NCI-H187 treated with DMSO at 0.1 percent for 48 hours (cell line): ENCODE measurements around the gene SMPDL3A.
A peak's percentile ranks its signal among the peaks of the same experiment; 100 is the strongest.

Experiments used
- DNase-seq: peaks from one replicate; lab custom pipeline; 2025; lab: John Stamatoyannopoulos, UW

SMPDL3A gene

DNA sequence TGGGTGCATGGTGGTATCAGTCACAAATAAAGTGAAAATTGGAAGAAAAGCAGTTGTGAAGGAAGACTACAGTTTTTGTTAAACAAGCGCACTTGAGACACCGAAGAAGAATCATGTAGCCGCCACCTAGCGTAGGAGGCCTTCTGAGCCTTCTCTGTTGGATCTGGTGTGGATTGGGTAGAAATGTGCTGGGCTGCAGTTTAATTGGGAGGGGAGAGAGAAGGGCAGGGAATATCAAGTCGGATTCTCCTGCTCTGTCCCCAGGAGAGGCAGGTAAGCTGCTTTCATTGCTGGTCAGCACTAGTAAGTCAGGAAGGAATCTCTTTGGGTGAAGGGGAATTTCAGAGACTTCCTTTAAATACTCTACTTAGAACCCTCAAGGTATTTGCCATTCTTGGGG, 10.8 kb upstream of the SMPDL3A start:
- DNase-seq, result no peak

DNA sequence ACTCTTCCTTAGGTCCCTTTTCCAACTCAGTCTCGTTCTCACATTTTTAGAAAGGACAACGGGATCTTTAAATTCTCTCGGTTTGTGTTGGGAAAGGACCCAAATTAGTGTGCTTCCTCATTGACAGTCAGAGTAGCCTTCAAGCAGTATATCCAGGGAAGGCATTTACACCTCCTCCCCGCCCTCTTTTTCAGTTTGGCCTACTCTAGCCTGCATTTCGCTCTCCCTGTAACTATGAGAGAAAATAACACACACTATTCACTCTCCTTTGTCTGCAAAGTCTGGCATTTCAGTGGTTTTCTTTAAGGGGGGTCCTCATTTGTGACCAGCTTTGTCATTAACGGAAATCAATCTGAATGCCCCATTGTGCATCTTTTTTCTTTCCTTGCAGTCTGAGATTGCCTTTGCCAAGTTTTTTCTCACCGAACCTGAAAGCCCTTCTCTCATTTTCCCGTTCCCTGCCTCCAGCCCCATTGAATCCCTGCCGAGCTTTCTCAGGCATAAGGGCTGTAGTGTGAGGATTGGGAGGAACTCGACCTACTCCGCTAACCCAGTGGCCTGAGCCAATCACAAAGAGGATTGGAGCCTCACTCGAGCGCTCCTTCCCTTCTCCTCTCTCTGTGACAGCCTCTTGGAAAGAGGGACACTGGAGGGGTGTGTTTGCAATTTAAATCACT, 9.9 kb upstream of the SMPDL3A start:
- DNase-seq, result peak; percentile 90

GRCh38 chr6:122779667-122780066, 9.4 kb upstream of the SMPDL3A start, which contains the start of gene FABP7:
Gene FABP7, plus strand, starts transcription at chr6:122779716. Its CDS starts 79 bp downstream, at chr6:122779795.
- peak; percentile 85 for DNase-seq

- peak; percentile 30 for DNase-seq
These were observed 8.9 kb upstream of the SMPDL3A start for GRCh38 chr6:122780114-122780513.

GRCh38 chr6:122781716-122782115, 7.3 kb upstream of the SMPDL3A start:
- no peak for DNase-seq

DNA sequence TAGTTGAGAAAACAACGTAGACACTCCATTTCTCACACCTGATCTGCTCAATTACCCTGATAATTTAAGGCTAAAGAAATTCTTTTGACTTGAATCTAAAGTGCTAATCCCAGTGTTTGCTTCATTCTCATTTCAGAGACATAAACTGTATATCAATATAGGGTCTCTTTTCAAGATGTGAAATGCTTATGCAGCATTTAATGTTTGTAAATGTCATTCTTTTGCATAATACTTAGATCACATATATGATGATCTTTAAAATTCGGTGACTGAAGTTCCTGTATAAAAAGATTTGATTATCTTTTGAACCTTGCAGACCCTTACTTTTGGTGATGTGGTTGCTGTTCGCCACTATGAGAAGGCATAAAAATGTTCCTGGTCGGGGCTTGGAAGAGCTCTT, 5.7 kb upstream of the SMPDL3A start:
- no peak for DNase-seq

- no peak for DNase-seq
These were observed 3.2 kb upstream of the SMPDL3A start for GRCh38 chr6:122785891-122786290.

GRCh38 chr6:122787721-122788120, 1.3 kb upstream of the SMPDL3A start:
- no peak for DNase-seq

- DNase-seq, result no peak
These were observed 850 bp upstream of the SMPDL3A start for GRCh38 chr6:122788208-122788607.

DNA sequence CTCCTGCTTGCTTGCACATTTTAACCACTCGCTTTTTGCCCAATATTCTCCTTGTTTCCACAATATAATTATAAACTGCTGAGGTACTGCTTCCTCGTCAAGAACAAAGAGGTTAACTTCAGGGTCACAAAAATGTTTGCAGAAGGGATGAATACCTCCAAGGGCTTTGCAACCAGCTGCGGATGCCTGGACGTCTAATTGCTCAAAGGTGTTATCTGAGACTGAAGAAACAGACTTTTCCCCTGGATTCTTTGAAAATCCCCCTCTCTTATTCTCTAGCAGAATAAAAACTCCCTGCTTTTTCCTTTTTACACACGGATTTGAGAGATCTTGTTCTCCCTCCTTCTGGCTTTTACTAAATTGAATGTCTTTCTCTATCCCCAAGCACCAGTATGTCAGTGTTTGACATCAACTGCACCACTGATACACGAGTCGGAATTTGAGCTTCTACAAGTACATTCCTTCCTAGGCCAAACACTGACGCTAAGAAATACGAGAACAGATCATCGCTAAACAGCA, 336 bp upstream of the SMPDL3A start:
- peak; percentile 47 for DNase-seq

DNA sequence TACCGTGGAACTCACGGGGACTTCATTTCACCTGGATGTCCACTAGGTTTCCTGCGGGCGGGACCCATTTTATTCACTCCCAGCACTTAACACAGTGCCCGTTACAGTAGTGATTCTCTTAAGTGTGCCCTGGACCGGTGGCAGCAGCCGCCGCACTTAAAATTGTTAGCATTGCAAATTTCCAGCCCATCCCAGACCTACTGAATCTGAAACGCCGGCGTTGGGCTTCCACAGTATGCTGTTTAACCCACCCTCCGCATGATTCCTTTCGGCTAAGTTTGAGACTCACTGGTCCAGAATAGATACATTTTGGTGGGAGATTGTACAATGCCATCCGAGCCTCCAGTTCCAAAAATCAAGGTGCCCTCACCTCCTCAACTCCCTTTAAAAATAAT, 967 bp downstream of the SMPDL3A start:
- no peak for DNase-seq

- DNase-seq, result no peak
These were observed 1.6 kb downstream of the SMPDL3A start for GRCh38 chr6:122790423-122791309.

DNA sequence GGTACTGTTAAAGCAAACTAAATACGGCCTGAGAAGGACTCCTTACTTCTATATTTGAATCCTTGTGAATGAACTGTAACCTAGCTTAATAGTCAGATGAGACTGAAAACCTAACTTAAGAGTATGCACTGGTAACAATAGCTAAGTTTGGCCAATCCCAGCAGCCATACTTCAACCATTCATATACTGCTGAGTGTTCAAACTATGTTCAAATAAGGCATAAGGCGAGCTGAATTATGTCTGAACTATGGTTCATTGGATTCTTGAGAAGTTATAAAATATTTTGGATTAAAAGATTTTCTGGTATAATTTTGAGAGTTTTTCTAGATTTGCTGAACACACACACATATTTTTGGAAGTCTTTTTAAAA, 2.2 kb downstream of the SMPDL3A start:
- no peak for DNase-seq

DNA sequence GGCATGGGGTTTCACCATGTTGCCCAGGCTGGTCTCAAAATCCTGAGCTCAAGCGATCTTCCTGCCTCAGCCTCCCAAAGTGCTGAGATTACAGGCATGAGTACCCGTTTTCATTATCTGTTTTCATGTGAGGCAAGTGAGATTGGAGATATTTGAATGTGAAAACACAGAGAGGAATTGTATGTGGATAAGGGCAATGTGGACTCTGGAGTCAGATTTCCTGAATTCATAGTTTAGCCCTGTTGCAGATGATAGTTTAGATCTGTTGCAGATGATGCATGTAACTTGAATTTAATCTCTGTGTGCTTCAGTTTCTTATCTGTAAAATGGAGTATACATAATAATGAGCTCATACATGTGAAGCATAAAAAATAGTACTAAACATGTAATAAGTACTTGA, 3.7 kb downstream of the SMPDL3A start:
- DNase-seq, result no peak

- DNase-seq, result no peak
These were observed 8.5 kb downstream of the SMPDL3A start for GRCh38 chr6:122797537-122797936.

DNA sequence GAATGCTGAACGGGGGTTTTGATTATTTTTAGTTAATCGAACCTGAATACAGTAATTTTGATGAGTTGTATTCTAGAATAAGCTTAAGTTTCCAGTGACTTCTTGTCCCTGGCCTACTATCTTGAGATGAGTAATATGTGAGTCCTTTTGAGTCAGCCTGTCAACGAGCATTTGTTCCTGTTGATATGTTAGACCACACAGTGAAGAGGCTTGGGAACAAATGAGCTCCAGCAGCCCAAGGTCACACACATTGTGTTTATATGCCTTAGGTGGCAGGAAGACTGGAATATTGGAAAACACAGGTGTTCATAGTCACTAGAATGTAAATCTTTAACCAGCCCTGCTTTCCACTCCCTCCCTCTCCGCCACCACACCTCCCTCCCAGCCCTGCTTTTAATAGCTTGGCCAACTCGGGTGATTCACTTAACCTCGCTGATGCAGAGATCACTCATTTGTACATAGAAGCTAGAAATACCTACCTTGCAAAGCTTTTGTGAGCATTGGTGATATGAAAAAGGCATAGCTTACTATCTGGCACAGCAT, 9.1 kb downstream of the SMPDL3A start:
- peak; percentile 53 for DNase-seq

DNA sequence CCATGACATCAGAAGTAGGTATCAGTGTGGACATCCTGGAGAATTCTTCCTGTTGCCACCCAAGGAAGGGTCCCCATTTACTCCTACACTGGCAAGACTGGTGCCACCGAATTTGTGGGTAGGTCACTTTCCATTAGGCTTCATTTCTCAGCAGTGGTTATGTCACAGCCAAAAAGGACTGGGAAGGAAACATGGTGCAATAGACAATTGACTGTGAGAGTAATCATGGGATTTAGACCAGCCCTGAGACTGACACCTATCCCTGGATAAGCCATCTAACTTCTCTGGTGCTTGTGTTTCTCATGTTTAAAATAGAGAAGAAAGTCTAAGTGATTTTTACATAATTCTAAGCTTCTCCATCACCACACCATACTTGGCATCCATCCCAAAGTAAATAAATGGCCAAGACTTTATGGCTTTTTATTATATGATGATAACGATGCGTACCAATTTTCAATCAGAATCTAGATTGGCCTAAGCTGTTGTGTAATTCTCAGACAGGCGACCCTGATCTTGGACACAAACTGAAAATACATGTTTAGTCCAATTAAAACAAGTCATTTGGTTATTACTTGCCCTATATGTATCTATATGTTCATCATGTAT, 10.2 kb downstream of the SMPDL3A start:
- DNase-seq, result no peak

DNA sequence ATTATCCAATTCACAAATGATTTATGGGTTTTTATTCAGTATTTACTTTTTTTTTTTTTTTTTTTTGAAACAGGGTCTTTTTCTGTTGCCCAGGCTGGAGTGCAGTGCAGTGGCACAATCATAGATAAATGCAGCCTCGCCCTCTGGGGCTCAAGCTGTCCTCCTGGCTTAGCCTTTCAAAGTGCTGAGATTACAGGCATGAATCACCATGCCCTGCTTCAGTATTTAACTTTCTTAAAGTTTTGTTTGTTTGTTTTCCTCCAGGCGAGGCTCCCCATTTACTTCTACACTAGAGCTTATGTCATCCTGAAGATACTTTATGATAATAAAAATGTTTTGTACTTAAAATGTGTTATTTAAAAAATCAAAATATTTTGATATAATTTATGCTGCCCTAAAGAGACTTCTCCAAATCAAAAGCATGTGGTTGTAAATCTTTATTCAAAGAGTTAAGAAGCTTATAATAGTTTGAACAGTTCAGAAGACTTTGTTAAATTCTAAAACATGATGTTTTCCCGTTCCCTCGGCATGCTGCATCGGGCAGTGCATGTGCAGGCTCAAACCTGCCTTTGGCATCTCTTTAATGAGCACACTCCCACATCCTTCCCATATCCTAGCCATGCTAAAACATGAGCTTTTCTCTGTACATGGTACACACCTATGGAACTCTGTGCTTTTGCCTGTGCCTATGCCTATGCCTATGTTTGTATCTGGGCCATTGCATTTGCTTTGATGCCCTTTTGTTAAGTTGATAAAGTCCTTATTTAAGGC, 11.0 kb downstream of the SMPDL3A start:
- DNase-seq, result no peak

- no peak for DNase-seq
These were observed 11.8 kb downstream of the SMPDL3A start for GRCh38 chr6:122800906-122801305.

DNA sequence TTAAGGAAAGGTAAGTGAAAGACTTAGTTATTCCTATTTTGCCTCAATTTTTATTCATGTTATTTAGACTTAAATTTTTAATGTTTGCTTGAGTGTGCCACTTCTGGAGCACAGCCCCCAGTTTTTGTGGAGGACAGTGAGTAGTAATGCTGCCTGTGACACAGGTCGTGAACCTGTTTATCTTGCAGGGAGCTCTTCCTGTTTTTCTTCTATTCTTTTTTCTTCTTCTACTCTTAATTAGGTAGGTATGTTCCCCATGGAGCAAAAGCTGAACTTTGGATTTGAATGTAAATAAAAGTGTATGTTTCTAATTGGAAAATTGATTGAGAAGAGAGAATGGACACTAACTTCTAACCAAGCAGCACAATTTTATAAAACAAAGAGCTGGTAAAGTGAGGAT, 12.3 kb downstream of the SMPDL3A start:
- no peak for DNase-seq

GRCh38 chr6:122803171-122803661, 14.2 kb downstream of the SMPDL3A start:
- DNase-seq, result no peak
